Loucy (cell line): ENCODE data around the gene CNKSR2.
A peak's percentile ranks its signal among the peaks of the same experiment; 100 is the strongest.

Experiments used
- H2AFZ ChIP-seq: fragments of 200-600 bp; sonication (generic); 2 replicates; pipeline ENCODE4 v1.6.0; 2016; ENCODE audit warnings: antibody characterized with exemption, mild to moderate bottlenecking, low read length, moderate library complexity
- H3F3A ChIP-seq: fragments of 200-600 bp; 2 replicates; pipeline ENCODE4 v1.6.0; 2016; ENCODE audit warnings: antibody characterized with exemption, low read depth, mild to moderate bottlenecking
- H3K27me3 ChIP-seq: fragments of 200-600 bp; sonication (generic); 2 replicates; pipeline ENCODE4 v1.6.1; 2014; ENCODE audit warnings: low read length, mild to moderate bottlenecking; ENCODE audit not compliant: insufficient read depth, poor library complexity, severe bottlenecking
- H3K36me3 ChIP-seq: fragments of 200-600 bp; sonication (generic); 2 replicates; pipeline ENCODE4 v1.6.1; 2016; ENCODE audit warnings: low read length; ENCODE audit not compliant: insufficient read depth
- H3K4me1 ChIP-seq: fragments of 200-600 bp; sonication (generic); 2 replicates; pipeline ENCODE4 v1.5.1; 2014; ENCODE audit warnings: low read length, mild to moderate bottlenecking; ENCODE audit not compliant: insufficient read depth, poor library complexity, severe bottlenecking
- H3K4me2 ChIP-seq: fragments of 200-600 bp; sonication (generic); 2 replicates; pipeline ENCODE4 v1.6.0; 2014; ENCODE audit warnings: antibody characterized with exemption, low read length, low read depth, mild to moderate bottlenecking; ENCODE audit not compliant: poor library complexity, severe bottlenecking
- H3K4me3 ChIP-seq: fragments of 200-600 bp; sonication (generic); 2 replicates; pipeline ENCODE4 v1.5.1; 2014; ENCODE audit warnings: low read length, mild to moderate bottlenecking, mixed read lengths; ENCODE audit not compliant: poor library complexity, severe bottlenecking
- H3K79me2 ChIP-seq: fragments of 200-600 bp; sonication (generic); 2 replicates; pipeline ENCODE4 v1.6.1; 2014; ENCODE audit warnings: low read length; ENCODE audit not compliant: insufficient read depth
- H3K9ac ChIP-seq: fragments of 200-600 bp; sonication (generic); 2 replicates; pipeline ENCODE4 v1.6.0; 2014; ENCODE audit warnings: mild to moderate bottlenecking, low read depth, low read length, moderate library complexity; ENCODE audit not compliant: poor library complexity, severe bottlenecking
- H3K9me2 ChIP-seq: fragments of 200-600 bp; sonication (generic); replicated peaks from 2 replicates; pipeline ENCODE4 v1.6.1; 2016; ENCODE audit warnings: low read depth, low read length, mixed read lengths
- H3K9me3 ChIP-seq: fragments of 200-600 bp; sonication (generic); 2 replicates; pipeline ENCODE4 v1.6.1; 2014; ENCODE audit warnings: mild to moderate bottlenecking, antibody characterized with exemption, low read length, low read depth; ENCODE audit not compliant: insufficient read depth
- H4K20me1 ChIP-seq: fragments of 200-600 bp; sonication (generic); 2 replicates; pipeline ENCODE4 v1.6.0; 2014; ENCODE audit warnings: antibody characterized with exemption, low read length, mild to moderate bottlenecking; ENCODE audit not compliant: insufficient read depth, poor library complexity, severe bottlenecking
- CTCF ChIP-seq: fragments of 200-600 bp; sonication (generic); conservative IDR thresholded peaks from 2 replicates; pipeline ENCODE4 v1.5.1; 2014; ENCODE audit warnings: mild to moderate bottlenecking, antibody characterized with exemption, low read length
- EZH2phosphoT487 ChIP-seq: fragments of 200-600 bp; IDR thresholded peaks from 2 replicates; pipeline ENCODE4 v1.6.1; 2018; ENCODE audit warnings: antibody characterized with exemption, mild to moderate bottlenecking, moderate library complexity, borderline replicate concordance

CNKSR2 gene

GRCh38 chrX:21379991-21380390 is 5.8 kb downstream of the CNKSR2 start:
- Histone ChIP-seq H3K9me2 (no peaks in the 10 kb centered on the region), H3F3A (no peaks in the 10 kb centered on the region), H3K36me3 (no peaks in the 10 kb centered on the region), H2AFZ (no peak overlapping the region), H3K79me2 (no peaks in the 10 kb centered on the region), H3K4me3 (no peak overlapping the region), H3K9me3 (no peaks in the 10 kb centered on the region), H3K4me2 (no peak overlapping the region), H3K27me3 (no peaks in the 10 kb centered on the region), H3K4me1 (no peaks in the 10 kb centered on the region), H3K9ac (no peak overlapping the region), H4K20me1 (no peaks in the 10 kb centered on the region)
- no peak for TF ChIP-seq EZH2phosphoT487
- TF ChIP-seq CTCF: no peak

GRCh38 chrX:21382715-21383114 is 8.5 kb downstream of the CNKSR2 start:
- no peak overlapping the region for H3K4me3 ChIP-seq
- no peaks in the 10 kb centered on the region for H3K9me2 ChIP-seq
- TF ChIP-seq EZH2phosphoT487 (no peak), CTCF (peak; percentile 35; the same call in 1 of the 2 replicates)
- no peaks in the 10 kb centered on the region for H3F3A ChIP-seq
- no peaks in the 10 kb centered on the region for H3K36me3 ChIP-seq
- H3K4me1 ChIP-seq: no peaks in the 10 kb centered on the region
- H3K9me3 ChIP-seq: no peaks in the 10 kb centered on the region
- H3K27me3 ChIP-seq: no peaks in the 10 kb centered on the region
- H2AFZ ChIP-seq: no peak overlapping the region
- H3K79me2 ChIP-seq: no peaks in the 10 kb centered on the region
- H3K4me2 ChIP-seq: no peak overlapping the region
- H3K9ac ChIP-seq: no peak overlapping the region
- H4K20me1 ChIP-seq: no peaks in the 10 kb centered on the region

GRCh38 chrX:21383546-21383945 is 9.3 kb downstream of the CNKSR2 start:
- Histone ChIP-seq H3K9me3 (no peaks in the 10 kb centered on the region), H4K20me1 (no peaks in the 10 kb centered on the region), H3K36me3 (no peaks in the 10 kb centered on the region), H3K79me2 (no peaks in the 10 kb centered on the region), H2AFZ (no peak overlapping the region), H3K4me3 (no peak overlapping the region), H3F3A (no peaks in the 10 kb centered on the region), H3K4me1 (no peaks in the 10 kb centered on the region), H3K4me2 (no peak overlapping the region), H3K9me2 (no peaks in the 10 kb centered on the region), H3K9ac (no peak overlapping the region), H3K27me3 (no peaks in the 10 kb centered on the region)
- TF ChIP-seq CTCF: no peak
- TF ChIP-seq EZH2phosphoT487: no peak
